Urothelium cell line (cell line): ENCODE results near the gene NRCAM.

Experiments
- DNase-seq: peaks from one replicate; pipeline ENCODE4 v3.0.0; 2011; ENCODE audit warnings: low spot score, mixed read lengths
- FAIRE-seq: peaks from 2 replicates; lab custom pipeline; 2011; peaks lifted over from hg19 to GRCh38; lab: Jason Lieb, UNC

The NRCAM gene

DNA sequence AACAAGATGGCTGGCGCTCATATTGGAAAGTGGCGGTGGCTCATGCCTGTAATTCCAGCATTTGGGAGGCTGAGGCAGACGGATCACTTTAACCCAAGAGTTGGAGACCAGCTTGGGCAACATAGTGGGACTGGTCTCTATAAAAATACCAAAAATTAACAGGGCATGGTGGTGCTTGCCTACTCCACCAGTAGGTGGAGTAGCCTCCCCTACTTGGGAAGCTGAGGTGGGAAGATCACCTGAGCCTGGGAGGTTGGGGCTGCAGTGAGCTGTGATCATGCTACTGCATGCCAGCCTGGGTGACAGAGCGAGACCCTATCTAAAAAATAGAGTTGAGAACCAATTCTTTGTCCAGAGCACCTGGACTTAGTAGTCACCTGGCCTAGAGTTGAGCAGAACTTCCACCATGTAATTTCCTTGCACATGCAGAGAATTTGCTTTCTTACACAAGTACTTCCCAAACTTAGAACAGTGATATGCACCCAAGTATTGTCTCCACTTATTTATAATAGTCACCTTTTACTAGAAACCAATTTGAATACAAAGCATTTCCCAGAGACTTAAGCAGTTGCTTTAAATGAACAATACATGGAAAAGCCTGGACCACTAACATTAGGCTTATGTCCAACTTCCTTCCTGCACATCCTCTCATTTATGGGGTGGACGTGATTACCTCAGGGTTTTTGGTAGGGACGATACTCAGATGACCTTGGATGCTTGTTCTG lies 342.0 kb downstream of the NRCAM start:
- peak; percentile 27 for DNase-seq
- FAIRE-seq = no peak

DNA sequence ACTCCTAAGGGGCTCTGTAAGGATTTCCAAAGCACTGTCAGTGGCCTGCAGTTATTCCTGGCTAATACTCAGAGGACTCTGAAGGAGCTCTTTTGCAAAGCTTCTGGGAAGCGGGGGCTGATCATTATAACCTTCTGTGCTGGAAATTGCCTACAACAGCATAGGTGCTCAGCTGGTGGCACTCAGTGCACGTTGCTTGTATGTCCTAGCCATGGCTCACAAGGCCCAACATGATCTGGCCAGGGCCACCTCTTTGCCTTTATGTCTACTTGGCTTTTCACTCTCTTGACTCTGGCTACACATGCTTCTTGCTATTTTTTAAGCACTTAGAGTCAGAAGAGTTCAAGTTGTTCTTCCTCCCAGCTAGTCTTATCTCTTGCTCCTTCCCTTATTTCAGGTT lies 343.6 kb downstream of the NRCAM start:
- DNase-seq (no peak), FAIRE-seq (no peak)

DNA sequence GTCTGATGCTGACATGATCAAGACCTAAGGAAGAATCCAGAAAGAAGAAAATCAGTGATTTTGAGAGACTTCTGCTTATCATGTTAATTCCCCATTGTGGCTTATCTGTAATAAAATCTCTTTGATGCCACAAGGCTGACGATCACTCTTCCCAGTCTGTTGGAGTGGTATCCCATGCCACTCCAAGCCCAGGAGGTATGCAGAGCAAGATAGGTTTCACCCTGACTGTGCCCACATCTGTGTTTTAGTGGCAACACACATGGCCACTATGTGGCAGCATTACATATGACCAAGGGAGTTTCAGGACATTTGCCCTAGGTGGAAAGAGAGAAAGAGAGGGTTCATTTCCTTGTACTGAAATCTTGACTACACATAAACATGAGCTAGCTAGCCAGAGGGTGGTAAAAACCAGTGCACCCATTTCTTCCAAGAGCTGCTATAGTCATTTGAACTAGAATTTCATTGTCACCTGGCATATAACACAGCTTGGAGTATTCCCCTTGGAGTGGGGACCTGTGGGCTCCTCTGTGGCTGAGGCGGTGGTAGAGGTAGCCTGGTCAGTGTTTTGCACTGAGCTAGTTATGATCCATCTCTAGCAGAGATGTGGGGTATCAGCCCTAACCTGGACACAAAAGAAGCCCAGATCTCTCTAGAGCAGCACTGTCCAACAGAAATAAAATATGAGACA lies 346.9 kb downstream of the NRCAM start:
- peak; percentile 34 for DNase-seq
- FAIRE-seq = no peak

DNA sequence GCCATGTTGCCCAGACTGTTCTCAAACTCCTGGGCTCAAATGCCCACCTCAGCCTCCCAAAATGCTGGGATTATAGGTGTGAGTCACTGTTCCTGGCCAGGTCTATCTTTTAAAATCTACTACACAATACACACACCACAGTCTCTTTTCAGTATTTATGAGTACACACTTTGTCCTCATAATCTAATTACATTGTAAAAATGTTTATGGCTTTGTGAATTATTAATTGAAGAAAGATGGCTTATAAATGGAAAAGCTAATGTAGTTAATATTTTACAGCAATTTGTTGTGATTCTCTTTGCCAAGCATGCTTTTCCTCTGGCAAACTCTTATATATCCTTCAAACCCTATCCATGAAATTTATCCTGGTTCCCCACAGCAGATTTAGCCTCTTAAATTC lies 348.1 kb downstream of the NRCAM start:
- FAIRE-seq (no peak), DNase-seq (no peak)

DNA sequence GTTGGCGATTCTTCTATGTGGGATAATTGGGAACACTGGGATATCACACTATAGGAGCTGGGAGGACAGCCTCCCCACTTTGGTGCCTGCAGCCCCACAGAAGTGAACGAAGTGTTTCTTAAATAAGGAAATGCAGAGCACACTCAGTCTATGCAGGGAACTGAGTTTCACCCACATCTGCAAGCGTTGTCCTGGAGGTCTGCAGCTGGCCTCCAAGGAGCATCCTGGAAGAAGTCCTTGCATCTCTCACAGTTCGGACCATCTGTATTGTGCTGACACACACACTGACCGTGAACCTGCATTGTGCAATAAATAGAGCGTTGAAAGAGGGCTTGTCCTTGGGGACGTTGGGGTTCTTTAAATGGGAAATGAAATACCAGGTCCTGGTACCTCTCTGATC lies 351.9 kb downstream of the NRCAM start:
- DNase-seq (no peak), FAIRE-seq (no peak)

DNA sequence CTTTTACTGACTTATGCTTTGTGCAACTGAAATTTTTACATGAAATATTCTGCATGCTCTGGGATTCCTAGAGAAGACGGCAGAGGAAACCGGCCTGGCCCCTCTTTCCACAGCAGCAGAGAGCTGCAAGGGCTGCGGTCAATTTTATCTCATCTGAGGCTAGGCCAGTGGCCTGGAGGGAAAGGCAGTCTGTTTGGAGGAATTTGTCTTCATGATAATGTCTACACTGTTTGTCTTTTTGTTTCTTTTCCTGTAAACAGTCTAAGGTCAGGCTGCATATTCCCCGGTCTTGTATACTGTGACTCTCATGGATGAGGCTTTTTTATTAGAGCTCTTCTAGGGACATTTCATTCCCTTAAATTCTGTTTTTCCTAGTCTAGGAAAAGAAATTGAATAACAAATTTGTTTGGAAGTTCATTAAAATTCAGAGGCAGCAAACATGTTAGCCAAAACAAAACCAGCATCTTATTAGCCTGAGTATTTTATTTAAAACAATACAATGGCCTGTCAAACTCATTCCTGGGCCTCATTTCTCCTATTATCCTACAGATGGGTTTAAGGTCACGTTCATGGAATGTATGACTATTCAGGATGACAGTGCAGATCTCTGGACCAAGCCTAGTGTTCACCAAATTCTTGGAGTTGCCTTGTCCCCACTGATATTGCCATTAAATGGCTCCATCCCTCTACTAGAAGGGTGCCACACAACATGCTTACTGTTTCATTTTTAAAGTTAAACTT lies 352.5 kb downstream of the NRCAM start:
- no peak for DNase-seq
- FAIRE-seq = no peak

DNA sequence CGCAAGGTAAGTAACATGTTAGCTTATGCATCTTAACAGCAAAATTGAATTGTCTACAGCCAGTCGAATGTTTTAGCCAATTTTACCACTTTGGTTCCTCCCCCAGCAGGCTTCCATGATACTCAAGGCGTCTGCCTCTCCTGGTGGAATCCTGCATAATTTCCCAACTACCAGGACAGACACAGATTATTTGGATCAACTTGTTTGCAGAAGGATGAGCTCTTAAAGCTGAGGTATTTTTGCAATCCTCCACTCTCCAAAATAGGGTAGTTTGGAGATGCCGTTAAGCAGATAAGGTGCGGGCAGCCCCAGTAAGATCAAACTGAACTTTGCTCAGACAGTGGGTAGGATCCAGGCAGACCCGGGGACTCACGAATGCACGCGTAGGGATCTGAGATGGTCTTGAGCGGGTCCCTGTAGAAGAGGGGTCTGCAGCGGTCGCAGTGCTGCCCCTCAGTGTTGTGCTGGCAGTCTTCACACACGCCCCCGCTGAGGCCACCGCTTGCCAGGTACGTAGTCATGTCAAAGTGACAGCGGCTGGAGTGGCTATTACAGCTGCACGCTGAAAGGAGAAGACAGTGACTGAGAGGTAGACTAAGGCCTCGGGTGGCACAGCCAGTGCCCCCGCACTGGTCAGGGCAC lies 353.4 kb downstream of the NRCAM start:
- DNase-seq = no peak
- no peak for FAIRE-seq

DNA sequence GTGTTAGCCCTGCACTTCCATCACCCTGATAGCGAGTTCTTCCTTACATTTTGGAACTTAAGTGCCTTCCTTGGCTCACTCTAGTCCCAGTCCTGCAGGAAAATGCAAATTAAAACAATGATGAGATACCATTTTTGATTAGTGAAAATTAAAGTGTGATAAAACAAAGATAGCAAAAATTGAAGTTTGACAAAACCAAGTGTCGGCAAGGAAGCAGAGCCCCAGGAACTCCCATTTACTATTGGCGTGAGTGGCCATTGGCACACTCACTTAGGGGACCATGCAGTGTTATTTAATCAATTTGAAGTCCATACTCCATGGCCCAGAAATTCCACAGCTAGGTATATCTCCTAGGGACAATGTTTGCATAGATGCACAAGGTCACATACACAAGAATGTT lies 354.5 kb downstream of the NRCAM start:
- FAIRE-seq (no peak), DNase-seq (no peak)

DNA sequence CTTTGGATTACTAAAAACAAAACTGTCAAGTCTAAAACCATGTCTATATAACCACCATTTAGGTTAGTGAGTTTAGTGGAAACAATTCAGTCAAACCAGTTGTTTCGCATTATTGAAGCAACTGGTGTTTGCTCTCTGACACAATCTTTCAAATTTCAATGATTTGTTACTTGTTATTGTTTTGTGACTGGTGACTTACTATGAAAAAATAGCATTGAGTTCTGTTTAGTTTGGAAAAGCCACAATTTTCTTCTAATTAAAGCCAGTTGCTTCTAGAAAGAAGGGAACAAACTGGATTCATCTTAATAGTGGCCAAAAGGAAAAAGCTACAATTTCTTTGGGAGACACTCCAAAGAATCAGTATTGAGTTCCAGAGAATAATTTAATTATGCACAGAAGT lies 356.5 kb downstream of the NRCAM start:
- no peak for DNase-seq
- FAIRE-seq = no peak

DNA sequence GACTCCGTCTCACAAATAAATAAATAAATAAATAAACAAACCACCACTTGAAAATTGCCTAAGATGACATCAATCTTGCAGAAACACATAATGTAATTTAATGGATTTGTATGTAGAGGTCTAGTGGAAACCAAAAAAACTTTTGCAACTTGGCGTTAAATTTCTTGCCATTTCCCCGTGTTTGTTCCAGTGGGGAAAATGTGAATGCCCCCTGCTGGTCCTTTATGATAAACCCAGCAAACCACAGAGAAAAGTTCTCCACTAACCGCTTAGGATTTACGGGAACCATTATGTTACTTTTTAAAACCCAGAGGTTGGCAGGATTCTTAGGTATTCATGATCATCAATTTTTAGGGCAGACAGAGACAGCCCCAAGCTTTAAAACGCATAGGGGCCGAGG lies 358.5 kb downstream of the NRCAM start:
- DNase-seq = peak; percentile 34
- no peak for FAIRE-seq
